ENCODE data around the gene ZNF526. TPM values are rescaled to one million over a fixed set of nuclear protein-coding genes. Genes with fewer than 3 reads are reported as not detected.

Gene ZNF526
- total RNA-seq, 2 experiments from 2014 or later = 12.1 to 14.5 TPM

GRCh38 chr19:42271045-42271419, 50.9 kb downstream of the ZNF526 start:
- Mint-ChIP-seq H3K4me3 (peak overlapping the region; percentile 94), H3K27me3 (no peaks in the 10 kb centered on the region), H3K27ac (no peak overlapping the region), H3K4me1 (peaks cover 33% of the 10 kb centered on the region), H3K36me3 (peaks cover 7% of the 10 kb centered on the region), H3K9me3 (no peaks in the 10 kb centered on the region)
- DNase-seq = no peak

DNA sequence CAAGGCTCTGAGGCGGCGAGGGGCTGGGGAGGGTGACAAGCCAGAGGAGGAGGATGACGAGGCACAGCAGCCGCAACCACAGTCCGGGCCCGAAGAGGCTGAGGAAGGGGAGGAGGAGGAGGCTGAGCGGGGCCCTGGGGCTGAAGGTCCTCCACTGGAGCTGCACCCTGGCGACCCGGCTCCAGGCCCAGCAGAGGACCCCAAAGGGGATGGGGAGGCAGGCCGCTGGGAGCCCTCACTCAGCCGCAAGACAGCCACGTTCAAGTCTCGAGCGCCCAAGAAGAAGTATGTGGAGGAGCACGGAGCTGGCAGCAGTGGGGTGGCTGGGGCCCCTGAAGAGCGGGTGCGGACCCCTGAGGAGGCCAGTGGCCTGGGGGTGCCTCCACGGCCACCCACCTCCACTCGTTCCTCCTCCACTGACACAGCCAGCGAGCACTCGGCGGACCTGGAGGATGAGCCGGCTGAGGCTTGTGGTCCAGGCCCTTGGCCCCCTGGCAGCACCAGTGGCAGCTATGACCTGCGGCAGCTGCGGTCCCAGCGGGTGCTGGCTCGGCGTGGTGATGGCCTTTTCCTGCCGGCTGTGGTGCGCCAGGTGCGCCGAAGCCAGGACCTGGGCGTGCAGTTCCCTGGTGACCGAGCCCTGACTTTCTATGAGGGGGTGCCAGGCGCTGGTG, 51.9 kb downstream of the ZNF526 start:
- no peak for DNase-seq
- peaks cover 7% of the 10 kb centered on the region for H3K36me3 Mint-ChIP-seq
- H3K4me3 Mint-ChIP-seq = no peak overlapping the region
- H3K4me1 Mint-ChIP-seq = peaks cover 43% of the 10 kb centered on the region
- no peaks in the 10 kb centered on the region for H3K27me3 Mint-ChIP-seq
- no peaks in the 10 kb centered on the region for H3K9me3 Mint-ChIP-seq
- H3K27ac Mint-ChIP-seq = no peak overlapping the region

GRCh38 chr19:42272535-42272897, 52.4 kb downstream of the ZNF526 start:
- Mint-ChIP-seq H3K9me3 (no peaks in the 10 kb centered on the region), H3K36me3 (peaks cover 7% of the 10 kb centered on the region), H3K27ac (no peak overlapping the region), H3K4me1 (peaks cover 43% of the 10 kb centered on the region), H3K27me3 (no peaks in the 10 kb centered on the region), H3K4me3 (no peak overlapping the region)
- DNase-seq = no peak

DNA sequence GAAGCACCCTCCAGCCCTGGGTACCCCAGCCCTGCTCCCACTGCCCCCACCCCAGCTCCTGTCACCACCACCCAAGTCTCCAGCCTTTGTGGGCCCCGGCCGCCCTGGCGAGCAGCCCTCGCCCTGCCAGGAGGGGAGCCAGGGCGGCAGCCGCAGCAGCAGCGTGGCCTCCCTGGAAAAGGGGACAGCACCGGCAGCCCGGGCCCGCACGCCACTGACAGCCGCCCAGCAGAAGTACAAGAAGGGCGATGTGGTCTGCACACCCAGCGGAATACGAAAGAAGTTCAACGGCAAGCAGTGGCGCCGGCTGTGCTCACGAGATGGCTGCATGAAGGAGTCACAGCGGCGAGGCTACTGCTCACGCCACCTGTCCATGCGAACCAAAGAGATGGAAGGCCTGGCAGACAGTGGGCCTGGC, 52.9 kb downstream of the ZNF526 start:
- Mint-ChIP-seq H3K27ac (no peak overlapping the region), H3K4me1 (peaks cover 38% of the 10 kb centered on the region), H3K27me3 (no peaks in the 10 kb centered on the region), H3K4me3 (no peak overlapping the region), H3K9me3 (no peaks in the 10 kb centered on the region), H3K36me3 (peaks cover 7% of the 10 kb centered on the region)
- no peak for DNase-seq

- Mint-ChIP-seq H3K9me3 (no peaks in the 10 kb centered on the region), H3K4me1 (peaks cover 42% of the 10 kb centered on the region), H3K4me3 (no peak overlapping the region), H3K36me3 (peaks cover 7% of the 10 kb centered on the region), H3K27me3 (no peaks in the 10 kb centered on the region), H3K27ac (no peak overlapping the region)
- DNase-seq = no peak
These were observed 53.4 kb downstream of the ZNF526 start for GRCh38 chr19:42273407-42274064.

DNA sequence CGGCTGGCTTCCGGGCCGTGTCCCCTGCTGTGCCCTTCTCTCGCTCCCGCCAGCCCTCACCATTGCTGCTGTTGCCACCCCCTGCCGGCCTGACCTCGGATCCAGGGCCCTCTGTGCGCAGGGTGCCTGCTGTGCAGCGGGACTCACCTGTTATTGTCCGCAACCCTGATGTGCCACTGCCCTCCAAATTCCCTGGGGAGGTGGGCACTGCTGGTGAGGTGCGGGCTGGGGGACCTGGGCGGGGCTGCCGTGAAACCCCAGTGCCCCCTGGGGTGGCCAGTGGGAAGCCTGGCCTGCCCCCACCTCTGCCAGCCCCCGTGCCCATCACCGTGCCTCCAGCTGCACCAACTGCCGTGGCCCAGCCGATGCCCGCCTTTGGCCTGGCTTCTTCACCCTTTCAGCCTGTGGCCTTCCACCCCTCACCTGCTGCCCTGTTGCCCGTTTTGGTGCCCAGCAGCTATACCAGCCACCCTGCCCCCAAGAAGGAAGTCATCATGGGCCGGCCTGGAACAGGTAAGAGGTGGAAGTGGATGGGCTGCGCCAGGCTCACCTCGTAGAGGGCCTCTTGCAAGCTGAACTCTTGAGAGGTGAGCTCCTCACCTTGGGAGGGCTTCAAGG, 54.1 kb downstream of the ZNF526 start:
- Mint-ChIP-seq H3K36me3 (peaks cover 7% of the 10 kb centered on the region), H3K27me3 (no peaks in the 10 kb centered on the region), H3K27ac (no peak overlapping the region), H3K4me1 (peaks cover 48% of the 10 kb centered on the region), H3K9me3 (no peaks in the 10 kb centered on the region), H3K4me3 (no peak overlapping the region)
- DNase-seq = no peak

DNA sequence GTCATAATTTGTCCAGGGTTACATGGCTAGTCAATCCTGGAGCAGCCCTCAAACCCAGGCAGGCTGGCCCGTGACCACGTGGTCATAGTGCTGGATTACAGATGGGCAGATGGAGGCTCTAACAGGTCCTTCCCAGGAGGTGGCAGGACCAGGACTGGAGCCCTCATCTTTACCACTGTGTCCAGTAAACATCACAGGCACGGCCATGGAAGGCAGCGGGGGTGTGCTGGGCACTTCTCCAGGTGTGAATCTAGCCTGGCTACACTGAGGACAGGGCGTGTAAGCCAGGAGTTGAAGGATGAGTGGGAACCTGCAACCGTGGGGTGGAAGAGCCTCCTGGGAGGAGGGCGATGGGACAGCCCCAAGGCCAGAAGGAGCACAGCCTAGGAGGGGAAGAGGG, 55.0 kb downstream of the ZNF526 start:
- Mint-ChIP-seq H3K4me1 (peaks cover 49% of the 10 kb centered on the region), H3K27ac (no peak overlapping the region), H3K9me3 (no peaks in the 10 kb centered on the region), H3K4me3 (no peak overlapping the region), H3K27me3 (no peaks in the 10 kb centered on the region), H3K36me3 (peaks cover 2% of the 10 kb centered on the region)
- DNase-seq = no peak

- Mint-ChIP-seq H3K9me3 (no peaks in the 10 kb centered on the region), H3K27ac (no peak overlapping the region), H3K4me3 (no peak overlapping the region), H3K4me1 (peaks cover 46% of the 10 kb centered on the region), H3K27me3 (no peaks in the 10 kb centered on the region), H3K36me3 (peaks cover 2% of the 10 kb centered on the region)
- DNase-seq = no peak
These were observed 55.4 kb downstream of the ZNF526 start for GRCh38 chr19:42275517-42275916.

DNA sequence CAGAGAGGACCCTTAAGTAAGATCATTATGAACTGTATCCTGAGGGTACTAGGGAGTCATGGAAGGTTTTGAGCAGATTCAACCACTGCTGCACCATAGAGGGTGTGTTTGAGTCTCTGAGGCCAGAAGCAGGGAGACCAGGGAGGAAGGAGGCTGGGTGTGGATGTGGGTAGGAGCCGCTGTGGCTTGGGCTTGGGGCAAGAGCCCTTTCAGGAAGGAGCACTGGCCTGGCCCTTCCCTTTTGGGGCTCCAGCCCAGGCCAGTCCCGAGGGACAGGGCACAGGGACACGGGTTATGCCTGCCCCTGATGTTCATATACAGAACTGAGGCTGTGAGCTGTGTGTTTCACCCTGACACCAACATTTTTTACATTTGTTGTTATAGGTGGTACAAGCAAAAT, 56.2 kb downstream of the ZNF526 start:
- DNase-seq = no peak
- H3K27ac Mint-ChIP-seq = no peak overlapping the region
- no peaks in the 10 kb centered on the region for H3K9me3 Mint-ChIP-seq
- H3K4me3 Mint-ChIP-seq = peak overlapping the region; percentile 8
- H3K27me3 Mint-ChIP-seq = no peaks in the 10 kb centered on the region
- H3K4me1 Mint-ChIP-seq = peaks cover 42% of the 10 kb centered on the region
- peaks cover 2% of the 10 kb centered on the region for H3K36me3 Mint-ChIP-seq

DNA sequence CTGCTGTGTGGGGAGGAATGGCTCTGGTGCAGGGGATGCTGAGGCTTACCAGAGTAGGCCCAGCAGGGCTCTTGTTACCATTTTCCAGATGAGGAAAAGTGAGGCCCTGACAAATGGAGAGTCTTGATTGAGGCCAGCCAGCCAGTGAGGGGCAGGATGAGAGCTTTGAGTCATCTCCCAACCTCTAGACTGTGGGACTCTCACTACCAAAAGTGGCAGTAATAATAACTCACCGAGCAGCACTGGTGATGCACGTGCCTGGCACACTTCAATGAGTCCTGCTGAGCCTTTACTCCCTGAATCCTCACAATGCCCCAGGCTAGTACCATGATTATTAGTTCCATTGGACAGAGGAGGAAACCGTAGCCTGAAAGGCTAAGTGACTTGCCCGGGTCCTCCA, 56.7 kb downstream of the ZNF526 start:
- Mint-ChIP-seq H3K9me3 (no peaks in the 10 kb centered on the region), H3K4me3 (no peak overlapping the region), H3K36me3 (no peaks in the 10 kb centered on the region), H3K27ac (no peak overlapping the region), H3K4me1 (peaks cover 45% of the 10 kb centered on the region), H3K27me3 (no peaks in the 10 kb centered on the region)
- no peak for DNase-seq

Other genes with a start within 250 kb of the ZNF526 start
- 1 to 10 TPM; 4.3 to 4.8 TPM for gene ATP1A3, start 226.1 kb upstream of the ZNF526 start, total RNA-seq
- gene GRIK5, start 150.1 kb upstream of the ZNF526 start, total RNA-seq = under 1 TPM; 0.58 to 0.74 TPM
- 10 to 100 TPM; 15.5 to 16.0 TPM for gene ZNF574, start 144.1 kb upstream of the ZNF526 start, total RNA-seq
- gene POU2F2, start 87.9 kb upstream of the ZNF526 start, total RNA-seq = 10 to 100 TPM; 50.8 to 52.2 TPM
- gene DEDD2, start 2.6 kb upstream of the ZNF526 start, total RNA-seq = 10 to 100 TPM; 16.2 to 17.6 TPM
- gene GSK3A, start 22.3 kb downstream of the ZNF526 start, total RNA-seq = 10 to 100 TPM; 38.2 to 39.0 TPM
- gene ERF, start 34.8 kb downstream of the ZNF526 start, total RNA-seq = 10 to 100 TPM; 62.9 to 66.0 TPM
- gene CIC, start 48.9 kb downstream of the ZNF526 start, total RNA-seq = 10 to 100 TPM; 43.8 to 50.4 TPM
- under 1 TPM; 0.52 to 0.92 TPM for gene PRR19, start 81.8 kb downstream of the ZNF526 start, total RNA-seq
- gene PAFAH1B3, start 82.3 kb downstream of the ZNF526 start, total RNA-seq = 10 to 100 TPM; 38.1 to 38.4 TPM
- gene TMEM145, start 93.0 kb downstream of the ZNF526 start, total RNA-seq = 1 to 10 TPM; 1.1 to 3.2 TPM
- 1 to 10 TPM; 6.8 to 7.6 TPM for gene MEGF8, start 105.3 kb downstream of the ZNF526 start, total RNA-seq
- not detected for gene CNFN, start 170.0 kb downstream of the ZNF526 start, total RNA-seq
- gene LIPE, start 207.1 kb downstream of the ZNF526 start, total RNA-seq = 10 to 100 TPM; 24.8 to 25.1 TPM
- not detected for gene CXCL17, start 222.6 kb downstream of the ZNF526 start, total RNA-seq

Data from activated naive CD8-positive, alpha-beta T cell treated with anti-CD3 and anti-CD28 coated beads for 36 hours (primary cell).